Activated T-cell treated with anti-CD3 and anti-CD28 coated beads, Interleukin-2, amount 50 U/mL, for 4 hours (primary cell): Measurements from ENCODE around the gene LXN. TPM values are rescaled to one million over a fixed set of nuclear protein-coding genes. Genes with fewer than 3 reads are reported as not detected.

Experiments
- ATAC-seq, 2 donors: fragments of 200-7000 bp; cut with Tn5 transposase; one replicate each; pipeline ENCODE4 v1.10.0; 2021
- DNase-seq: peaks from one replicate; pipeline ENCODE4 v3.0.0-alpha.2; 2020
- H3K27me3 Mint-ChIP-seq: one replicate; pipeline ENCODE4 v1.8.0; 2021; ENCODE audit warnings: low read depth, mixed read lengths
- H3K36me3 Mint-ChIP-seq: one replicate; pipeline ENCODE4 v1.8.0; 2022; ENCODE audit warnings: mixed read lengths; ENCODE audit not compliant: insufficient read depth
- H3K4me1 Mint-ChIP-seq: one replicate; pipeline ENCODE4 v1.8.0; 2021; ENCODE audit warnings: low read depth, mixed read lengths
- H3K4me3 Mint-ChIP-seq: one replicate; pipeline ENCODE4 v1.8.0; 2021; ENCODE audit warnings: mild to moderate bottlenecking, moderate library complexity, mixed read lengths
- H3K9me3 Mint-ChIP-seq: one replicate; pipeline ENCODE4 v1.8.0; 2021; ENCODE audit warnings: mixed read lengths
- total RNA-seq, 3 donors: library from RNA; stranded (reverse); gene quantifications; one replicate each; pipeline ENCODE4 v1.2.1, GENCODE V29; 2021

LXN gene, protein sequence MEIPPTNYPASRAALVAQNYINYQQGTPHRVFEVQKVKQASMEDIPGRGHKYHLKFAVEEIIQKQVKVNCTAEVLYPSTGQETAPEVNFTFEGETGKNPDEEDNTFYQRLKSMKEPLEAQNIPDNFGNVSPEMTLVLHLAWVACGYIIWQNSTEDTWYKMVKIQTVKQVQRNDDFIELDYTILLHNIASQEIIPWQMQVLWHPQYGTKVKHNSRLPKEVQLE
- 1 to 10 TPM; 2.0 to 2.3 (median 2.3) TPM for total RNA-seq

DNA sequence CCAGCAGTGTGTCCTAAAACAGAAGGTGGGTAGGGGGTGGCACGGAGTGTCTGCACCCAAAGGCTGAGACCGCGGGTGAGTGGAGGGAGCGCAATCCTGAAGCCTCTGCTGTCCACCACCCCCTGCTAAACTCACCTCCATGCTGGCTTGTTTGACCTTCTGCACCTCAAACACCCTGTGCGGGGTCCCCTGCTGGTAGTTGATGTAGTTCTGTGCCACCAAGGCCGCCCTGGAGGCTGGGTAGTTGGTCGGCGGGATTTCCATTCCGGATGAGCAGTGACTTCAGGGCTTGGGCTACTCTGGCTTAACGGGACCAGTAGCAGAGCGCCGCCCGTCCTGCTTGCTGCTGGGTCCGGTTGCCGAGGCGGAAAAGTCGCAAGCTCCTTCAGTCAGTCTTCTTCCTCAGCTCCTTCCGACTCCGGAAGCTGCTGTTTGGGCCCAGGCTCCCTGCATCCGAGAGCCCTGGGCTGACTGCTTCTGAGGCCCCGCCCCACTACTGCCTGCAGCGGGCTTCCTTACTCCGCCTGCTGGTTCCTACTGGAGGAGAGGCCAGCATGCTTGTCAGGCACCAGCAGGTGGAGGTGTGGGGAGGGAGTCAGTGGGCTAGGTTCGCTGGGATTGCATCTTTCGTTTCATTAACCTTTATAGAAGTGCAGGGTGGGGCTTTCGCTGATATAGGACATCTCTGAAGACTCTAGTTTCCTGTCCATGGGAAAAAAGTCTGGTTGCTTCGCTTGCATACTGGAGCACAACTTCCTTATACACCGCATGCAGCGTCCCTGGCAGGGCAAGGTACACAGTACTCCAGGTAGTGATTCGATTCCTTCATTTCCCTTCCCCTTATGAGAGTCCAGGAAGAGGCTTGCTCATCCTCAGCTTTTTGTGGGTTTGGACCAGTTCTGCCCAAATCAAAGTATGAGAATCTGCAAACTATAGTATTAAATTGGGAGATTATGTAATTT lies at the start of gene LXN:
TSS of gene LXN (minus strand) at position 434 of the 962 bp plus-strand sequence. CDS start at position 264, 170 bp downstream.
- no peaks in the 10 kb centered on the region for H3K9me3 Mint-ChIP-seq
- peaks cover 28% of the 10 kb centered on the region for H3K4me1 Mint-ChIP-seq

DNA sequence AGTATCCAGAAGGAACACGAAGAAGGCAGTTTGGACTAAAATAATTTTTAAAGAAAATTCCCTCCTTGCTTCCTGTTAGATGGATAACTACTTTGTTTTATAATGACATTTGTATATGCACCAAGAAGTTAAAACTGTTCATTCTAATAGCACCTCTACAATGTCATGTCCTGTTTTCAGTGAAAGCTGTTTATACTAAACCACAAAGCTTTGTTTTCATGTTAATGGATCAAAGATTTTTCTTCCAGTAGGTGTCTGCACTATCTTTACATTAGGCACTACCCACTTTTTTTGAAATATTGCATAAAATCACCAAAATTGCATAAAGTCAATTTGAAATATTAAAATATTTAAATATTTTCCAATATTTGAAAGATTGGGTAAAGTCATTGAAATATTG lies 49.7 kb upstream of the LXN start:
- H3K4me3 Mint-ChIP-seq = no peak overlapping the region
- no peaks in the 10 kb centered on the region for H3K9me3 Mint-ChIP-seq
- no peak for ATAC-seq
- H3K27me3 Mint-ChIP-seq = no peaks in the 10 kb centered on the region
- H3K36me3 Mint-ChIP-seq = peaks cover 8% of the 10 kb centered on the region
- DNase-seq = no peak
- peaks cover 39% of the 10 kb centered on the region for H3K4me1 Mint-ChIP-seq

More for the DNA sequence above, at the start of gene LXN:
- Mint-ChIP-seq H3K36me3 (peaks cover 20% of the 10 kb centered on the region), H3K4me3 (peak within 1 kb of the TSS; percentile 86), H3K27me3 (no peaks in the 10 kb centered on the region)
- DNase-seq (peak; percentile 58), ATAC-seq (peak; percentile 99)

DNA sequence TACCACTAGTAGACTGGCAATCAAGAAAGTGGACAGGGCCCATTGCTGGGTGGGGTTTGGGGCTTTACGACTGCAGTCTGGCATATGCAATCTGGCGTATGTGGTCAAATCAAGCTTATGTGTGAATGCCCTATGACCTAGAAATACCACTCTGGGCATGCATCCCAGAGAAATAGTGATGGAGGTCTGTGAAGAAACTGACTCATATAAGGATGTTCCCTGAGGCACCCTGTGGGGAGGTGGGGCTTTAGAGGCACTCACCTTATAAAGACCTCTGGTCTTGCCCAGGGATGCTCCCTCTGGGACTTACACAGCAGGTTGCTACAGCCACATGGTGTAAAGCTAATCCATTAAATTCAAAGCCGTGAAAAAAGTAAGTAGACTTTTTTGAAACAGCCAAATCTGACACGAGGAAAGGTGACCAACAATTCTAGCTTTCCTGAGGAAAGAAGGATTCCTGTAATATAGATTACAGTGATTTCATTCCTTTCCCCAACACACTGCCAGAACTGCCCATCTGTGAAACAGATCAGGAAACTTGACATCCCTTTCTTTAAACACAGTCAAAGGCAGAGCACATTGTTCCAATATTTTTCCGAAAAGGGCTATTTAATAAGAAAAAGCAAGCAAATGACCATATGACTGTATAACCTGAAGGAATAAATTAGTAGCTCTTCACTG lies 46.2 kb upstream of the LXN start:
- H3K4me1 Mint-ChIP-seq = peaks cover 32% of the 10 kb centered on the region
- no peak for DNase-seq
- H3K27me3 Mint-ChIP-seq = no peaks in the 10 kb centered on the region
- peaks cover 12% of the 10 kb centered on the region for H3K36me3 Mint-ChIP-seq
- no peak for ATAC-seq
- no peaks in the 10 kb centered on the region for H3K9me3 Mint-ChIP-seq
- no peak overlapping the region for H3K4me3 Mint-ChIP-seq

DNA sequence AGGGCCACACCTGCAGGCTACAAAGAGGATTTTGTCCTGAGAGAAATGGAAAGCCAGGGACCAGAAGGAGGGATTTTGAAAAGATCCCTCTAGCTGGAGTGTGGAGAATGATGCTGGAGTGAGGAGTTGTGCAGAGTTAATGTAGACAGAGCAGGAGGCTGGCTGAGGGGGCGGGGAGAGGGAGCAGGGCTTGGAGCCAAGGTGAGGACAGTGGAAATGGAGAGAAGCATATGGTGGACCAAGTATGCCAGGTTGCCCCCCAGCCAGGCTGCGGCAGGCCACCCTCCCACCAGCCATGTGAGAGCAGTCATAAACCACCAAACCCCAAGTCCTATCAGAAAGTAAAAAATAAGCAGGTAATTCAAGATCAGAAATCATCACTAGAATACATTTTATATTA lies 45.1 kb upstream of the LXN start:
- DNase-seq (no peak), ATAC-seq (no peak)
- H3K36me3 Mint-ChIP-seq = peaks cover 20% of the 10 kb centered on the region
- no peaks in the 10 kb centered on the region for H3K9me3 Mint-ChIP-seq
- H3K4me1 Mint-ChIP-seq = peaks cover 27% of the 10 kb centered on the region
- no peaks in the 10 kb centered on the region for H3K27me3 Mint-ChIP-seq
- no peak overlapping the region for H3K4me3 Mint-ChIP-seq

DNA sequence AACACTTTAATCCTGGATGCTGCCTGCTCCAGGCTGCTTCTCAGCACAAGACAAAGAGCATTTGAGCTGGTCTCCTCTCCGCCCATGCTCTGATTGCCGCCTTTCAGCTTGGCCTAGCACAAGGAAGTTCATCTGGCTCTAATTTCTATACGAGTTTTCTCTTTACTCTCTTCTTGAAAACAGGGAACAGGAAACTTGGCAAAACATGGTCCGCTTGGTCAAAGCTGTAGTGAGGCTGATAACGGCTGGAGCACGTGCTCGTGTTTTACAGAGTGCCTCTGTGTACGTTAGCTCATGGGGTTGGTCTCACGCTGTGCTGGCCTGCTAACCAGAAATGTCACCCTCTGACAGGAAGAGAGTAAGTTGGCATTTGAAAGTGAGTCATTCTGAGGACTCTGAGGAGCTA lies 40.6 kb upstream of the LXN start:
- Mint-ChIP-seq H3K9me3 (no peaks in the 10 kb centered on the region), H3K4me3 (no peak overlapping the region), H3K4me1 (peaks cover 7% of the 10 kb centered on the region), H3K27me3 (no peaks in the 10 kb centered on the region), H3K36me3 (peaks cover 47% of the 10 kb centered on the region)
- DNase-seq (no peak), ATAC-seq (no peak)

DNA sequence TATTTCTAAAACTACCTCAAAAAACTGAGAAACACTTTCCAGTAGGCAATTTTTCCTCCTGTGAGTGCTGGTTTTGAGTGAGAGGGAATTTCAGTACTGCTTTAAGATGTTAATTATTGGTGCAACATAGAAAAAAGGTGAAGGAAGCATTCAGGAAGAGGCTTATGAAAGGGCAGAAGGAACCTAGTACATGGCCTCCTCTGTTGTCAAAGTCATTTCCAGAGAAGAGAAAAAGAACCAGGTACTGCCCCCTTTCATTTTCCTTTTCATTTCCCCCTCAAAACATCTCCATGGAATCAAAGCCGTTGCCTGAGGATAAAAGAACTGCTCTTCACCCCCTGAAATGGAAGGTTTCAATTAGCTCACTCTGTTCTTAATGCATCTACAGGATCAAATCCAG lies 40.0 kb upstream of the LXN start:
- ATAC-seq = no peak
- H3K36me3 Mint-ChIP-seq = peaks cover 48% of the 10 kb centered on the region

DNA sequence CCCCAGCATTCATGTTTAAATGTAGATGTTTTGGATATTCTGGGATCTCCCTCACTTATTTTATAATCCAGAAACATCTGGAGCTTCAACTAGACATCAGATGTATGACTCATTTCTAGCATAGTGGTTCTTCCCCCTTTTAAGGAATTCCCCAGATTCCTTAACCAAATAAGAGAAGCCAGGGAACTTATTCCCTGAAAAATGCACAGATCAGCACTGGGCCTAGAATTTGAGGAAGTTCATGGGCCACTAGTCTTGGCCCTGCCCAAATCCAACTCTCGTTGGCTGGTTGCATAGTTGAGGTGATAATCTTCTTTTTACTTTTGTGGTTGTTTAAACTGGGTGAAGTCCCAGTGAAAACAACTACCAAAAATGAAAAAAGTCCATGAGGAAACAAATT lies 39.4 kb upstream of the LXN start:
- Mint-ChIP-seq H3K9me3 (no peaks in the 10 kb centered on the region), H3K36me3 (peaks cover 49% of the 10 kb centered on the region), H3K4me3 (no peak overlapping the region), H3K27me3 (no peaks in the 10 kb centered on the region), H3K4me1 (peaks cover 7% of the 10 kb centered on the region)
- DNase-seq (no peak), ATAC-seq (no peak)

More for the DNA sequence above, 40.0 kb upstream of the LXN start:
- H3K9me3 Mint-ChIP-seq = no peaks in the 10 kb centered on the region
- no peaks in the 10 kb centered on the region for H3K27me3 Mint-ChIP-seq
- H3K4me1 Mint-ChIP-seq = peaks cover 7% of the 10 kb centered on the region
- H3K4me3 Mint-ChIP-seq = no peak overlapping the region
- DNase-seq = no peak

DNA sequence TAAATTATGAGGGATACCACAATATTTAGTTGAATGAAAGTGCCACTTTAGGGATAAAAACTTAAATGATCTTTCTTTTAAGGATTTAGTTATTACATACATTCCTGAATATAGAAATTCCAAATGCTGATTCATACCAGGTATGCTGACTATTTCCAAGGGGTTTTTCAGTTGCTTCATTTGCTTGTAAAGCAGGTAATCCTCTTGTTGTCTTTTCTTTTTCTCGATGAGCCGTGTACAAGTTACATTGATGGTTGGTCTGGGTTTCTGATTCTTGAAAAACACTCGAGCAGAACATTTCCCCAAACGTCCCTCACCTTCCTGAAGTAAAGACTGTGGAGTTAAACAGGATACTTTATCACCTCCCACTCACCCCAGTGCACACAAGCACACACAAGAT lies 38.2 kb upstream of the LXN start:
- Mint-ChIP-seq H3K36me3 (peaks cover 54% of the 10 kb centered on the region), H3K27me3 (no peaks in the 10 kb centered on the region)
- no peak for ATAC-seq

DNA sequence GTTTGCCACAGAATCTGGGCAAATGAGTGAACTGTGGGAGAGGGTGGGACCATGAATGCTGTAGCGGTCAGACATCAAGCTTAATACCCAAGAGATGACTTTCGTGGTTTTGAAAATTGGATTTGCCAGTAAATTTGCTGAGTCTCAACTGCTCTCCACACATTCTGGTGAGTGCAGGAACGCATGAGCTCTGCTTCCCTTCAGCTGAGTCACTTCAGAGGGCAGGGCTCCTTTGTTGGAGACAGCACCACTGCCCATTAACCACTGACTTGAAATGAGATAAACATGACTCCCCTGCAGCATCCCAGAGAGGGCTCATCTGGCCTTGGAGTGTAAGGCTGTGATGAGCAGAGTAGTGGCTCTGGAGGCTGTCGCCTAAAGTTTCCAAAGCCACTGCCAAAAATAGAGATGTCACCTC lies 37.2 kb upstream of the LXN start:
- no peaks in the 10 kb centered on the region for H3K27me3 Mint-ChIP-seq
- H3K4me3 Mint-ChIP-seq = no peak overlapping the region
- ATAC-seq (no peak), DNase-seq (no peak)
- peaks cover 57% of the 10 kb centered on the region for H3K36me3 Mint-ChIP-seq
- no peaks in the 10 kb centered on the region for H3K9me3 Mint-ChIP-seq
- H3K4me1 Mint-ChIP-seq = peaks cover 7% of the 10 kb centered on the region

More for the DNA sequence above, 38.2 kb upstream of the LXN start:
- peaks cover 7% of the 10 kb centered on the region for H3K4me1 Mint-ChIP-seq
- no peak overlapping the region for H3K4me3 Mint-ChIP-seq
- no peaks in the 10 kb centered on the region for H3K9me3 Mint-ChIP-seq
- DNase-seq = no peak

DNA sequence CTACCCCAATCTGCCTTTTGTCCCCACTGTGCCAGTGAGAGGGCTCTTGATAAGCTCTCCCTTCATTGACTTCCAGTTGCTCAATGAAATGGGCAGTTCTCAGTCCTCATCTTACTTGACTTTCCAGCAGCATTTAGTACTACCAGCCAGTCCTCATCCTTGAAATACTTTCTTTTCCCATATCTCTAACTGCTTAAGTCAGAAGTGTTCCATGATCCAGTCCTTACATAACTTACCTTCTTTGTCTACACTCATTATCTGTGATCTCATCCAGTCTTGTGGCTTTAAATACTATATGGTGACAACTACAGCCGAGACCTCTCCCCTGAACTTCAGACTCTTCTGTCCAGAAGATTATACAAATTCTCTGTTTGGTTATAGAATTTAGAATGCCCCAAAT lies 31.1 kb upstream of the LXN start:
- H3K36me3 Mint-ChIP-seq = peaks cover 38% of the 10 kb centered on the region
- H3K9me3 Mint-ChIP-seq = no peaks in the 10 kb centered on the region
- no peak overlapping the region for H3K4me3 Mint-ChIP-seq
- H3K27me3 Mint-ChIP-seq = no peaks in the 10 kb centered on the region
- ATAC-seq = no peak
- no peak for DNase-seq
- peaks cover 6% of the 10 kb centered on the region for H3K4me1 Mint-ChIP-seq

DNA sequence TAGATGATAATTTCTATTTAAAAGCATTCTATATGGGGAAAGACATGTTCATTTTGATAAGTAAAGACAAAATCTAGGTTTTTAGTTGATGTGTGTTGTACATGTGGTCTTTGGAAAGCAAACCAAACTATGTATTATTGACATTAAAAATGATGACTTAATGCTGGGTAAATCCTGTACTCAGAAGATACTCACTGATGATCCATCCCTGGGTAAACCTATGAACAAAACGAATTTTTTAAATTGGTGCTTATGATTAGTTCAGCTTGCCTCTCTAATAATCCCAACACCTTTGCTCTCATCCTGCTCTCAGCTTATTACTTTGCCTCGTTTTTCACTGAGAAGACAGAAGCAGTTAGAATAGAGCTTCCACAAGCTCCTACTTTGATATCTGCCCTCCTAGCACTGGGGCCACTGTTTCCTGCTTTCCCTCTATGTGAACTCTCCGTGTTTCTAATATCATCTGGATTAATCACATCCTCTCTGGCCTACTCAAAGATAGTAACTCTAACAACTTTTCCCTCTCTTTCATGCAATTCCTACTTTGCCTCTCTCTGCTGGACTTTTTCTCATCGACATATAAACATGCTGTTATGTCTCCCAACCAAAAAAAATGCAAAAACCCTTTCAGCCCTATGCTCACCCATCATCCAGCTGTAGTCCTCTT lies 30.5 kb upstream of the LXN start:
- Mint-ChIP-seq H3K27me3 (no peaks in the 10 kb centered on the region), H3K36me3 (peaks cover 38% of the 10 kb centered on the region)

DNA sequence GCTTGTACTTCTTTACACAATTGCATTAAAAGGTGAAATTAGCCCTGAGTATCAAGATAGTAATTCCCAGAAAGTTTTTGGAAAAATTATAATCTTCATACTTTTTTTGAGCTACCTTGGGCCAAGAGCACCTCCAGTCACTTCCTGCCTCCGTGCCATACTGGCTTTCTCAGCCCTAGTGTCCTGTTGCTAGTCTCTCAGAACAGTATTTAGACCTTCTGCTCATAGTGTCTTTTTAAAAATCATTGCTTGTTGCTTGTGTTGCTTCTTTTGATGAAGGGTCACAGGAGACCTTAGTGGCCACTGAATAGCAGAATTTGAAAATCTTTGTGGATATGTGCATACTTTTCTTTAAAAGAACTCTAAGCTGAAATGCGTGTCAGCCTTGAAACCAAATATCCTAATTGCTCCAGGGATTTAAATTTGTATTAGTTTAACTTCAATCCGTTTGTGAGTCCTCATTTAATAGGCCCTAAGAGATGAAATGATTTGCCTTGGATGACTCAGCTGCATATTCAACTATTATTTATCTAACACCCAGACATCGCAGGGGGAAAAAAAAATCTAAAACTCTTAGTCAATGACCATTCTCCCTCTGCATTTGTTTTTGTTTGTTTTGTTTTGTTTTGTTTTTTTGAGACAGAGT lies 29.1 kb upstream of the LXN start:
- no peaks in the 10 kb centered on the region for H3K27me3 Mint-ChIP-seq
- H3K4me3 Mint-ChIP-seq = no peak overlapping the region
- no peaks in the 10 kb centered on the region for H3K9me3 Mint-ChIP-seq
- no peak for ATAC-seq
- no peak for DNase-seq
- H3K36me3 Mint-ChIP-seq = peaks cover 33% of the 10 kb centered on the region
- H3K4me1 Mint-ChIP-seq = peaks cover 6% of the 10 kb centered on the region

More for the DNA sequence above, 30.5 kb upstream of the LXN start:
- peaks cover 6% of the 10 kb centered on the region for H3K4me1 Mint-ChIP-seq
- H3K4me3 Mint-ChIP-seq = no peak overlapping the region
- ATAC-seq (no peak), DNase-seq (no peak)
- H3K9me3 Mint-ChIP-seq = no peaks in the 10 kb centered on the region

DNA sequence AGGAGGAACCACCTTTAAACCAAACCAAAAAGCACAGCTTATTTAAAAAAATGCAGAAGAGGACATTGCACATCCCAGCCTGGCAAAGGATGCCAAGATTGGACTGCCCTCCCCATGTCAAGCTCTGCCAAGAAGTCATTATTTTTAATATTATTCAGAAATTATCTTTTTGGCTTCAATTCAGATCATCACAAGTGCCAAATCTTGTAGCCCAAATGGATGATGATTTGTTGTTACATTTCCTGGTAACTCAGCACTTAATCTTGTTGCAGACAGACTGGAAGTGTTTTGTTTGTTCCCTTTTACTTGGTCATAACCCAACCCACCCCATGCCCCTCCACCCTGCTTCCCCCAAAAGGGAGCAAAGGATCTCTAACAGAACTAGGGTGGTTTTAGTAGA lies 28.1 kb upstream of the LXN start:
- no peaks in the 10 kb centered on the region for H3K9me3 Mint-ChIP-seq

More for the DNA sequence above, 28.1 kb upstream of the LXN start:
- peaks cover 32% of the 10 kb centered on the region for H3K36me3 Mint-ChIP-seq
- no peaks in the 10 kb centered on the region for H3K27me3 Mint-ChIP-seq
- peaks cover 6% of the 10 kb centered on the region for H3K4me1 Mint-ChIP-seq
- no peak for ATAC-seq
- DNase-seq = no peak
- no peak overlapping the region for H3K4me3 Mint-ChIP-seq
